Measurements from ENCODE around the gene SLC34A3. TPM values are rescaled to one million over a fixed set of nuclear protein-coding genes. Genes with fewer than 3 reads are reported as not detected.

The SLC34A3 gene
- total RNA-seq, 1 experiment from 2014 or later: 2.5 TPM

- DNase-seq: peak in 1 of 2 experiments; percentile 68
- H3K4me1 ChIP-seq (replicated peaks; ENCODE audit: insufficient read depth): peaks cover 22% of the 10 kb centered on the region
- H3K4me3 ChIP-seq: no peak overlapping the region
- BruUV-seq (replicated peaks): no TSS peak
- no peak for TF ChIP-seq CTCF (conservative IDR thresholded peaks at IDR 0.05)
- no peak for TF ChIP-seq EZH2 (IDR thresholded peaks at IDR 0.05; ENCODE audit: low read depth)
- H3K79me2 ChIP-seq (ENCODE audit: low read depth): peaks cover 20% of the 10 kb centered on the region
- POLR2A ChIA-PET (ENCODE audit: unreplicated experiment): interaction anchor here (0.7 kb wide), 1 partner anchor 9 kb away, joined by 3 read pairs; no protein-coding TSS in a partner anchor
- no peaks in the 10 kb centered on the region for H3K9me2 ChIP-seq (ENCODE audit: insufficient read depth)
- no peak overlapping the region for H3K4me2 ChIP-seq
- H3K27ac ChIP-seq: no peak overlapping the region
- H4K20me1 ChIP-seq (ENCODE audit: insufficient read depth): peaks cover 7% of the 10 kb centered on the region; the same call in 1 of the 2 replicates
- H3K36me3 ChIP-seq (ENCODE audit: low read depth): no peaks in the 10 kb centered on the region
- intact Hi-C loops (cut with micrococcal nuclease; ENCODE audit: unreplicated experiment): no loop called here
- no peaks in the 10 kb centered on the region for H3K9me3 ChIP-seq (ENCODE audit: insufficient read depth, low read depth)
- H3F3A ChIP-seq (ENCODE audit: insufficient read depth, low read depth): peaks cover 10% of the 10 kb centered on the region; the same call in 1 of the 2 replicates
- CTCF ChIA-PET: interaction anchor here (2.0 kb wide), 1 partner anchor 16 kb away, joined by 13 read pairs; no protein-coding TSS in a partner anchor
- H3K27me3 ChIP-seq (ENCODE audit: insufficient read depth, low read depth): no peaks in the 10 kb centered on the region
- H2AFZ ChIP-seq: no peak overlapping the region
Observed at GRCh38 chr9:137252555-137253506, 22.1 kb downstream of the SLC34A3 start.

- CTCF ChIA-PET: interaction anchor here (0.5 to 2.0 kb wide), 3 partner anchors 17 to 169 kb away, joined by 4 to 13 read pairs (median 5); partner anchors contain the start of gene NOXA1
- H3K36me3 ChIP-seq (ENCODE audit: low read depth): no peaks in the 10 kb centered on the region
- H3K4me3 ChIP-seq: peak overlapping the region; percentile 92
- H3F3A ChIP-seq (ENCODE audit: insufficient read depth, low read depth): peaks cover 13% of the 10 kb centered on the region; the same call in 1 of the 2 replicates
- no TSS peak for BruUV-seq (replicated peaks)
- no peak overlapping the region for H3K27ac ChIP-seq
- peak overlapping the region; percentile 99 for H3K4me2 ChIP-seq
- intact Hi-C loops (cut with micrococcal nuclease; ENCODE audit: unreplicated experiment): no loop called here
- H3K9me2 ChIP-seq (ENCODE audit: insufficient read depth): no peaks in the 10 kb centered on the region
- POLR2A ChIA-PET (ENCODE audit: unreplicated experiment): interaction anchor here (0.5 to 2.4 kb wide), 8 partner anchors 10 to 139 kb away, joined by 3 to 19 read pairs (median 6); partner anchors contain the start of gene TUBB4B
- TF ChIP-seq CTCF (conservative IDR thresholded peaks at IDR 0.05) (no peak), EZH2 (IDR thresholded peaks at IDR 0.05; ENCODE audit: low read depth) (no peak)
- peaks cover 22% of the 10 kb centered on the region for H3K4me1 ChIP-seq (replicated peaks; ENCODE audit: insufficient read depth)
- H2AFZ ChIP-seq: peak overlapping the region; percentile 99
- no peaks in the 10 kb centered on the region for H3K27me3 ChIP-seq (ENCODE audit: insufficient read depth, low read depth)
- peaks cover 20% of the 10 kb centered on the region for H3K79me2 ChIP-seq (ENCODE audit: low read depth)
- peaks cover 7% of the 10 kb centered on the region; the same call in 1 of the 2 replicates for H4K20me1 ChIP-seq (ENCODE audit: insufficient read depth)
- no peaks in the 10 kb centered on the region for H3K9me3 ChIP-seq (ENCODE audit: insufficient read depth, low read depth)
- DNase-seq: no peak
Observed at GRCh38 chr9:137253717-137254623, 23.3 kb downstream of the SLC34A3 start.

All from PC-9 (cell line).